KBM-7 (cell line): ENCODE data around the gene KCTD7.
"Not testable (repeated sequence)": the region's sequence is repeated elsewhere in the genome, so short reads cannot be mapped to it uniquely, and the experiment has no call there.

Experiments used
- DNase-seq: peaks from one replicate; pipeline ENCODE4 v3.0.0-alpha.2; 2015
- in situ Hi-C: fragments of 300-500 bp; cut with MboI; formaldehyde crosslinking; loops from 2 replicates; pipeline ENCODE4 v1.14.3; 2020; ENCODE audit warnings: low sequenced_read_pairs, low pct_unique_long_range_greater_than_20kb, mixed read lengths

Gene KCTD7

GRCh38 chr7:66671486-66671885 lies 42.8 kb downstream of the KCTD7 start:
- in situ Hi-C loops, DNase-seq: not testable (repeated sequence)

DNA sequence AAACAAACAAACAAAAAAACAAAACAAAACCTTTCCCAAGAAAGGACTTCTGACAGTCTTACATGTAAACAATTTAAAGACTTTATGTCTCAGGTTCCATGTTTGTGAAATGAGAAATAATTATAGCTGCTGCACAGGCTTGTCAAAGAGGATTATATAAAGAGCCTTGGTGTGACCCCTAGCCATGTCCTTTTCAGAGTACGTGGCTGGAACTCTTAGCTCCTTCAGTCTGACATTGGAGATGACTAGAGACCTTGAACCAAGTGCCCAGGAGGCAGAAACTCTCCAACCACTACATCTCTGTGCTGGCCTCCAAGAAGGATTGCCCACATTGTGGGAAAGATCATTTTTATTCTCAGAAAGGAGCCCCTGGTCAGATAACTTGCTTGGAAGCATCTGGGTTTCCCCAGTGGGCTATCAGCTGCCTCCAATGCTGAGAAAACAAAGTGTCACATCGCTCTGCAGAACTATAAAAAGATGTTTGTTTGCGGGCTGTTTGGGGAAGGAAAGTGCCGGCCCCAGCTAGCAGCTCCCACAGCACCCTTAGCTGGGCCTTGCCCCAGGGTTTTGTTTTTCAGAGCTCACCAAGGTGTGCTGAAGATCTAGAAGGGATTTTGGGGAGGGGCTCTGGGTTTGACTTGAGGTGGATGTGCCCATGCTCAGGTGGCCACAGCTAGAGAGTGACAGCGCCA lies 43.9 kb downstream of the KCTD7 start:
- in situ Hi-C loops, DNase-seq: not testable (repeated sequence)

- in situ Hi-C loops, DNase-seq: not testable (repeated sequence)
These were observed 44.5 kb downstream of the KCTD7 start for GRCh38 chr7:66673124-66673640.

DNA sequence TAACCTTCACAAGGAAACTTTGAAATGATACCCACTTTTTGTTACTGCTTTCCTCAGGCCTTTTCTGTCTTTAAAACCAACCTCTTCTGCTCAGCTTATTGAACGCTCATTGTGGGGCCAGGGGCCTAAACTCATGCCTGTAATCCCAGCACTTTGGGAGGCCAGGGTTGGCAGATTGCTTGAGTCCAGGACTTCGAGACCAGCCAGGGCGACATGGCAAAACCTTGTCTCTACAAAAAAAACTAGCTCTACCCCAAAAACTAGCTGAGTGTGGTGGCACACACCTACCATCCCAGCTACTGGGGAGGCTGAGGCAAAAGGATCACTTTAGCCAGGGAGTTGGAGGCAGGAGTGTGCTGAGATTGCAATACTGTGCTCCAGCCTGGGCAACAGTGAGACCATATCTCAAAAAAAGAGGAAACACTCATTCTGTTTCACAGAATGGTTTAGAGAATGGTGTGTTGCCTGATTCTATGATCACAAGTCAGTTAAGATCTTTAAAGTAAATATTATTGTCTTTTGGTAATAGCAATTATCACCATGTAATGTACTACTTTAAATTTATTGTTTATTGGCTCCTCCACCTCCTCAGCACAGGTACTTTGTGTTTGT lies 51.1 kb downstream of the KCTD7 start:
- DNase-seq: no peak

DNA sequence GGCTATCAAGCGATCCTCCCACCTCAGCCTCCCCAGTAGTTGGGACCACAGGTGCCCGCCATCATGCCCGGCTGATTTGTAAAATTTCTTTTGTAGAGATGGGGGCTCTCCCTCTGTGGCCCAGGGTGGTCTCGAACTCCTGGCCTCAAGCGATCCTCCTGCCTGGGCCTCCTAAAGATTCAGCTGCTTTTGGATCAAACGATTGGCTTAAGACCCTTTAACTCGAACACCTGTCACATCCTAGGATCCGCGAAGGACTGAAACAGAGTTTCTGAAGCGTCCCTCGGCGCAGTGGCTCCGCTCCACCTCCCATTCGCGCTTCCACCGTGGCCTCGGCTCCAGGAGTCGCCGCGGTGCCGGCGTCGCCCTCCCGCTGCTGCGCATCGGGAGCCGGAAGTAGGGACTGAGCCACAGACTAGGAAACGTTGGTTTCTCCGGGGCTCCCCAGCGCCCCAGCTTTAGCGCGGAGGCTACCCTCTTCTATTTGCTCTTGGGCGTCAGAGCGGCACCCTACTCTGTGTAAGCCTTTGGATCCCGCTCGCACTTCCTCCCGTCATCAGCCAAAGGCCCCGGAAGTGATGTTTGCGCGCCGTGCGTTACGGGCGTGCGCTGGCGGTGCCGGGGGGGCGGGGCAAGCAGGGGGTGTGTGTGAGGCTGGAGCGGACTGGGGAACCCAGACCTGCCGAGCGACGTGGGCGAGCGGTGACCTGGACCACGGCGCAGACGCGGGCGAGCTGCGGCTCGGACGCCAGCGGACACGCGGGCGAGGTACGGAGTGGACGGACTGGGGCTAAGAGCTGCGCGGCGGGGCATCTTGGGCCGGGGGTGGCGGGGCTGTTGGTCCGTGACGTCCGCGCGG lies 53.0 kb downstream of the KCTD7 start:
- DNase-seq: peak; percentile 94
- in situ Hi-C loops: no loop called here

More for the DNA sequence above, 51.1 kb downstream of the KCTD7 start:
- in situ Hi-C loops: no loop called here

DNA sequence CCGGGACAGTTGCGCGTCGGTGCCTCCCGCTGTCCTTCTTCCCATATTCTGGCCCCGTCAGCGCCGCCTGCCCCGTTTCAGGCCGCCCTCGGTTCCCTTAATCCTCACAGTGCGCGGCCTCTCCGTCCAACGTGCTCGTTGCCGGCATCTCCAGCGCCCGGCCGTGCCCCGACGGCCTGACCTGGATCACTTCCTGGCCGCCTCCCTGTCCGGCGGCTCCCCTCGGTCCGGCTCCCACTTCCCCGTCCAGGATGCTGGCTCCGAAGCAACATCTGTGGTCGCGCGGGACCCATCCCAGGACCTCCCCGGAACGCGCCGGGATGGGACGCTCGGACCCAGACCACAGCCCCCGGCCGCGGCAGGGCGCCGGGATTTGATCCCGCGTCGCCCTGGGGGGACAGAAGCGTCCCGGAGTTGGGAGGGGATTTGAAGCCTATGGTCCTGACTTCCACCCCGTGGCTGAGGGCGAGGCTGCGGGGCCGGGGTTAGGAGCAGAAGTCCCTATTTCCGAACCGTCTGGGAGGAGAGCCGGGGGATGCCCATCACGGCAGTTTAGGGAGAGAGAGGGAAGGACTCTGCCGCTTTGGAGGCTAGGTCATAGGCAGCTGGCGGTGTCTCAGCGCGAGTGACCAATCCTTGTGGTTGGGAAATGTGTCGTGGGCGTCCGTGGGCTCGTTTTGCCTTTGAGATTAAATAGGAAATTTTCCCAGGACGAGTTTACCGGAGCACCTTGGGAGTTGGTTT lies 53.8 kb downstream of the KCTD7 start:
- no peak for DNase-seq
- in situ Hi-C loops: no loop called here

DNA sequence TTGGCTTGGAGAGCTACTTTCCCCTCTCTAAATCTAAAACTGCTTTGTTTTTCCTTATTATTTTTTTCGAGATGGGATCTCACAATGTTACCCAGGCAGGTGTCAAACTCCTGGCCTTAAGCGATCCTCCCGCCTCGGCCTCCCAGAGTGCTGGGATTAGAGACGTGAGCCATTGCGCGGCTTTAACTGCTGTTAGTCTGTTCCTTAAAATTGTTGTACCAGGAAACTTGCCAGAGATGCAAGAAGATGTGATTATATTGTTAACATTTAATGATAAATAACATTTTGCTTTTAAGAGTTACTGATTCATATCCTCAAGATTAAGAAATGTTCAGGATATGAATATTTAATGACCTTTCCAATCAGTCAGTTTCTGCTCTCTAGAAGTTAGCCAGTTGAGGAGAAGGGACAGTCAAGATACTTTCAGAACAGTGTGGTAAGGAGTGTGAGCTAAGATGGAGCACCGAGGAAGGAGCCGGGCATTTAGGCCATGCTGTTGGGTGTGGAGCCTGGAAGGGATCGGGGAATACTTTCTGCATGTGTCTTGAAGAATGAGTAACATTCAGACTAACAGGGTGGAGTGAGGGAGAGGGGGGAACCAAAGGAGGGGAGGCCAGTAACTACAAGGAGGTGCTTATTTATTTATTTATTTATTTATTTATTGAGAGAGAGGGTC lies 54.6 kb downstream of the KCTD7 start:
- DNase-seq, in situ Hi-C loops: not testable (repeated sequence)

DNA sequence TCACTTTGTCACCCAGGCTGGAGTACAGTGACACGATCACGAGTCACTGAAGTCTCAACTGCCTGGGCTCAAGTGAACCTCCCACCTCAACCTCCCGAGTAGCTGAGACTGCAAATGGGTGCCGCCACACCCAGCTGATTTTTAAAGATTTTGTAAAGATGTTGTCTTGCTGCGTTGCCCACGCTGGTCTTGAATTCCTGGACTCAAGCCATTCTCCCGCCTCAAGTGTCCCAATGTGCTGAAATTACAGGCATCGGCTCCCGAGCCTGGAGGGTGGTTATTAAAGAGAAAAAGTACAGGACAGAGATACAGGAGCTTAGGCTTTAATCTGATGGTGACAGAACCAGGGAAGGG lies 55.1 kb downstream of the KCTD7 start:
- in situ Hi-C loops: no loop called here
- no peak for DNase-seq

DNA sequence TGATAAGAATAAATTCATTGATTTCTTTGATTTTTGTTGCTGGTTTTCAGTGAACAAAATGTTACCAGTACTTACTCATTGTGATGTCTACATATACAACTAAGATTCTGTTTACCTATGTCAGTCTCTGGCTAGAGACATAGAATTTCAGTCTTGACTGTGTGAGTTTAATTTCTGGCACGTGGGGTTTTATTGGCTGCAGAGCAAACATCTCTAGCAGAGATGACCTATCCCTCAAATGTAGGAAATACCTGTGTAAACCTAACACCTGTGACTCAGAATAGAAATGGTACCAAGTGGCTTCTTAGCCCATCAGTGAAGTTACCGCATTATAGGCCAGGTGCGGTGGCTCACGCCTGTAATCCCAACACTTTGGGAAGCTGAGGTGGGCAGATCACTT lies 57.0 kb downstream of the KCTD7 start:
- DNase-seq, in situ Hi-C loops: not testable (repeated sequence)

GRCh38 chr7:66687186-66687585 lies 58.5 kb downstream of the KCTD7 start:
- in situ Hi-C loops: no loop called here

GRCh38 chr7:66687672-66688071 lies 59.0 kb downstream of the KCTD7 start:
- DNase-seq, in situ Hi-C loops: not testable (repeated sequence)

More at GRCh38 chr7:66687186-66687585, 58.5 kb downstream of the KCTD7 start:
- no peak for DNase-seq

DNA sequence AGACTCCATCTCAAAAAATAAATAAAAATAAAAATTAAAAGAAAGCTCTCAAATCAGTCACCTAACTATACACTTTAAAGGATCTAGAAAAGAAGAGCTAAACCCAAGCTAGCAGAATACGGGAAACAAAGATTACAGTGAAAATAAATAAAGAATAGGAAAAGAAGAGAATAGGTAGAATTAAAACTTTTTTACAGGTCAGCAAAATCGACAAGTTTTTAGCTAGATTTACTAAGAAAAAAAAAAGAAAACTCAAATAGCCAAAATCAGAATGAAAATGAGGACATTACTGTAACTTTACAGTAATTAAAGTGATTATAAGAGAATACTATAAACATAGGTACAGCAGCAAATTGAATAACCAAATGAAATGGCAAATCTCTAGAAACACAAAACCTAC lies 60.4 kb downstream of the KCTD7 start:
- in situ Hi-C loops: no loop called here

GRCh38 chr7:66693331-66693730 lies 64.7 kb downstream of the KCTD7 start:
- in situ Hi-C loops: no loop called here
- no peak for DNase-seq

More for the DNA sequence above, 60.4 kb downstream of the KCTD7 start:
- DNase-seq: no peak
